HEK293 (cell line): ENCODE data around the gene PGC.

Experiments
- CTCF ChIA-PET: fragments of 350-600 bp; formaldehyde crosslinking; extraction: SDS; loops from one replicate; lab custom pipeline; 2021; ENCODE audit warnings: antibody characterized with exemption; lab: Yijun Ruan, JAX
- POLR2A ChIA-PET: fragments of 300-600 bp; formaldehyde crosslinking; extraction: SDS; loops from one replicate; lab custom pipeline; 2020; ENCODE audit warnings: antibody characterized with exemption, inconsistent platforms; lab: Yijun Ruan, JAX
- H3K27ac ChIP-seq: fragments of 200-500 bp; sonication (Bioruptor generic); 2 replicates; pipeline ENCODE4 v1.5.1; 2014; ENCODE audit warnings: low read depth, low read length, control low read depth, inconsistent platforms; ENCODE audit errors: extremely low read depth
- H3K36me3 ChIP-seq, 2 experiments: fragments of 200-500 bp in 1 of 2; sonication (Bioruptor generic) in 1 of 2; 1 replicate in 1 of 2; 2 replicates in 1 of 2; pipeline ENCODE4 v1.5.1; 2014 to 2017; ENCODE audit warnings: inconsistent platforms in 2 of 2, low read length in 2 of 2; ENCODE audit not compliant: control insufficient read depth in 2 of 2, insufficient read depth in 1 of 2
- H3K4me1 ChIP-seq: fragments of 200-500 bp; sonication (Bioruptor generic); 2 replicates; pipeline ENCODE4 v1.5.1; 2014; ENCODE audit warnings: mild to moderate bottlenecking, low read length, inconsistent platforms; ENCODE audit not compliant: control insufficient read depth, insufficient read depth
- H3K4me3 ChIP-seq: 2 replicates; pipeline ENCODE4 v1.5.1; 2011; ENCODE audit warnings: low read depth, mild to moderate bottlenecking, control low read depth, low read length, moderate library complexity
- H3K9me3 ChIP-seq: fragments of 200-500 bp; sonication (Bioruptor generic); 2 replicates; pipeline ENCODE4 v1.5.1; 2014; ENCODE audit warnings: low read depth, low read length, inconsistent platforms; ENCODE audit not compliant: control insufficient read depth, insufficient read depth
- BCL6B ChIP-seq: fragments of 450-650 bp; formaldehyde crosslinking; IDR thresholded peaks from 2 replicates; pipeline ENCODE4 v1.5.1; 2017; ENCODE audit warnings: missing biosample characterization, missing genetic modification characterization
- EGR2 ChIP-seq: fragments of 450-650 bp; formaldehyde crosslinking; IDR thresholded peaks from 2 replicates; pipeline ENCODE4 v1.5.1; 2016; ENCODE audit warnings: low read depth, missing biosample characterization, missing genetic modification characterization
- GLIS2 ChIP-seq: fragments of 450-650 bp; formaldehyde crosslinking; IDR thresholded peaks from 2 replicates; pipeline ENCODE4 v1.5.1; 2016; ENCODE audit warnings: missing biosample characterization, missing genetic modification characterization
- KLF8 ChIP-seq: fragments of 450-650 bp; formaldehyde crosslinking; IDR thresholded peaks from 2 replicates; pipeline ENCODE4 v1.5.1; 2016; ENCODE audit warnings: missing biosample characterization, missing genetic modification characterization
- SCRT1 ChIP-seq: fragments of 450-650 bp; formaldehyde crosslinking; IDR thresholded peaks from 2 replicates; pipeline ENCODE4 v1.5.1; 2016; ENCODE audit warnings: missing biosample characterization, missing genetic modification characterization, borderline replicate concordance
- ZBTB1 ChIP-seq: fragments of 450-650 bp; formaldehyde crosslinking; IDR thresholded peaks from 2 replicates; pipeline ENCODE4 v1.5.1; 2016; ENCODE audit warnings: missing biosample characterization, missing genetic modification characterization
- ZBTB48 ChIP-seq: fragments of 450-650 bp; formaldehyde crosslinking; IDR thresholded peaks from 2 replicates; pipeline ENCODE4 v1.5.1; 2016; ENCODE audit warnings: missing biosample characterization, missing genetic modification characterization
- ZBTB49 ChIP-seq: fragments of 450-650 bp; formaldehyde crosslinking; IDR thresholded peaks from 2 replicates; pipeline ENCODE4 v1.5.1; 2016; ENCODE audit warnings: missing biosample characterization, missing genetic modification characterization, low read depth
- ZFHX2 ChIP-seq: fragments of 450-650 bp; formaldehyde crosslinking; conservative IDR thresholded peaks from 2 replicates; pipeline ENCODE4 v1.5.1; 2016; ENCODE audit warnings: missing biosample characterization, missing genetic modification characterization
- ZNF10 ChIP-seq: fragments of 450-650 bp; formaldehyde crosslinking; IDR thresholded peaks from 2 replicates; pipeline ENCODE4 v1.5.1; 2017; ENCODE audit warnings: missing biosample characterization, missing genetic modification characterization
- ZNF335 ChIP-seq: fragments of 450-650 bp; formaldehyde crosslinking; conservative IDR thresholded peaks from 2 replicates; pipeline ENCODE4 v1.5.1; 2016; ENCODE audit warnings: missing biosample characterization, missing genetic modification characterization
- ZNF398 ChIP-seq: fragments of 450-650 bp; formaldehyde crosslinking; IDR thresholded peaks from 2 replicates; pipeline ENCODE4 v1.5.1; 2017; ENCODE audit warnings: missing biosample characterization, missing genetic modification characterization
- ZNF555 ChIP-seq: fragments of 450-650 bp; formaldehyde crosslinking; conservative IDR thresholded peaks from 2 replicates; pipeline ENCODE4 v1.5.1; 2017; ENCODE audit warnings: missing biosample characterization, mild to moderate bottlenecking, missing genetic modification characterization, inconsistent platforms
- ZNF701 ChIP-seq: fragments of 450-650 bp; formaldehyde crosslinking; IDR thresholded peaks from 2 replicates; pipeline ENCODE4 v1.5.1; 2016; ENCODE audit warnings: missing biosample characterization, missing genetic modification characterization
- ZNF768 ChIP-seq: fragments of 450-650 bp; formaldehyde crosslinking; IDR thresholded peaks from 2 replicates; pipeline ENCODE4 v1.5.1; 2018; ENCODE audit warnings: missing biosample characterization, mild to moderate bottlenecking, missing genetic modification characterization
- ZSCAN4 ChIP-seq: fragments of 450-650 bp; formaldehyde crosslinking; IDR thresholded peaks from 2 replicates; pipeline ENCODE4 v1.5.1; 2017; ENCODE audit warnings: missing biosample characterization, missing genetic modification characterization
- TF ChIP-seq, protein P1 (sequence below): fragments of 450-650 bp; formaldehyde crosslinking; IDR thresholded peaks from 2 replicates; pipeline ENCODE4 v1.5.1; 2016; ENCODE audit warnings: missing biosample characterization, missing genetic modification characterization

PGC gene

GRCh38 chr6:41695825-41696224, 51.4 kb downstream of the PGC start (continued):
- no peak for TF ChIP-seq ZSCAN4 (tag by site-specific recombination)

DNA sequence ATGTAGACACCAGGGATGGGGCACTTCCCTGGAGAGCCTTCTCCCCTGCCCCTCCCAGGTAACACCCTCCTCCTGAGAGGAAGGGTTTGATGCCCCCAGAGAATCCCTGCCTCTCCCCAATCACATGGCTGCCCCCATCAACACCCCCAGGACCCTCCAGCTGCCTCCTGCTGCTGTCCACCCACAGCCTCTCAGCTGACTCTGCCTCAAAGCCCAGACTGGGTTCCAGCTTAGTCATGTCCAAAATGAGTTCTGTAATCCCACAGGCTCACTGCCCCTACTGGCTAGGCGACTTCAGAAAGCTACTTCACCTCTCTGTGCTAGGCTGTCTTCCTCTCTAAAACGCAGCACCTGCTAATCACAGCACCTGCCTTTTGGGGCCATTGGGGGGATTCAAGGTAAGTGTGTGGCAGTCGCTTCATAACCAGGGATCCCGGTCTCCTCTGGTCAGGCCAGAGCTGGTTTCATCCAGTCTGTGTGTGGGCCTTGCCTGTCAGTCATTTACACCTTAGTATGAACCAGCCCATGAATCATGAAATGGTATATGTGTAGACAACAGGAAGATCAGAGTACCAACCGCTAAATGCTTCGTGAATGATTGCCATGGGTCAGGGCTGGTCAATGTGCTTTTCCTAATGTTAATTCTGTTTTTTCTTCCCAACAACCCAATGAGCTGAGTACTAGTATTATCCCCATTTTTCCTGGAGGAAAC, 52.2 kb downstream of the PGC start:
- H3K36me3 ChIP-seq: no peaks in the 10 kb centered on the region
- no peak overlapping the region for H3K27ac ChIP-seq
- H3K4me1 ChIP-seq: no peaks in the 10 kb centered on the region
- ChIA-PET CTCF (interaction anchor here (0.6 to 4.9 kb wide), 8 partner anchors 10 to 1772 kb away, joined by 3 to 37 read pairs (median 4); no protein-coding TSS in a partner anchor), POLR2A (interaction anchor here (1.8 kb wide), 1 partner anchor 8 kb away, joined by 4 read pairs; no protein-coding TSS in a partner anchor)
- H3K9me3 ChIP-seq: no peaks in the 10 kb centered on the region
- H3K4me3 ChIP-seq: no peak overlapping the region
- TF ChIP-seq ZFHX2 (tag by site-specific recombination): peak; percentile 82
- no peak for TF ChIP-seq ZNF398 (tag by site-specific recombination)
- no peak for TF ChIP-seq ZNF701 (tag by site-specific recombination)
- no peak for TF ChIP-seq ZBTB1 (tag by site-specific recombination)
- TF ChIP-seq, protein P1, sequence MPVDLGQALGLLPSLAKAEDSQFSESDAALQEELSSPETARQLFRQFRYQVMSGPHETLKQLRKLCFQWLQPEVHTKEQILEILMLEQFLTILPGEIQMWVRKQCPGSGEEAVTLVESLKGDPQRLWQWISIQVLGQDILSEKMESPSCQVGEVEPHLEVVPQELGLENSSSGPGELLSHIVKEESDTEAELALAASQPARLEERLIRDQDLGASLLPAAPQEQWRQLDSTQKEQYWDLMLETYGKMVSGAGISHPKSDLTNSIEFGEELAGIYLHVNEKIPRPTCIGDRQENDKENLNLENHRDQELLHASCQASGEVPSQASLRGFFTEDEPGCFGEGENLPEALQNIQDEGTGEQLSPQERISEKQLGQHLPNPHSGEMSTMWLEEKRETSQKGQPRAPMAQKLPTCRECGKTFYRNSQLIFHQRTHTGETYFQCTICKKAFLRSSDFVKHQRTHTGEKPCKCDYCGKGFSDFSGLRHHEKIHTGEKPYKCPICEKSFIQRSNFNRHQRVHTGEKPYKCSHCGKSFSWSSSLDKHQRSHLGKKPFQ: no peak
- no peak for TF ChIP-seq SCRT1 (tag by site-specific recombination)
- TF ChIP-seq EGR2: peak; percentile 81
- TF ChIP-seq ZNF335: no peak
- peak; percentile 40; the same call in 1 of the 2 replicates for TF ChIP-seq GLIS2

GRCh38 chr6:41693281-41694240, 53.6 kb downstream of the PGC start:
- no peak overlapping the region for H3K27ac ChIP-seq
- H3K4me1 ChIP-seq: no peaks in the 10 kb centered on the region
- CTCF ChIA-PET: interaction anchor here (0.5 to 4.9 kb wide), 9 partner anchors 9 to 378 kb away, joined by 3 to 37 read pairs (median 3); no protein-coding TSS in a partner anchor
- 0 out of 2 replicates have a peak, but pooled peaks have one; percentile 28 for TF ChIP-seq ZNF10 (tag by site-specific recombination)
- TF ChIP-seq ZNF555: no peak
- no peak overlapping the region for H3K4me3 ChIP-seq
- POLR2A ChIA-PET: no interaction called here
- no peaks in the 10 kb centered on the region for H3K9me3 ChIP-seq
- no peaks in the 10 kb centered on the region for H3K36me3 ChIP-seq

DNA sequence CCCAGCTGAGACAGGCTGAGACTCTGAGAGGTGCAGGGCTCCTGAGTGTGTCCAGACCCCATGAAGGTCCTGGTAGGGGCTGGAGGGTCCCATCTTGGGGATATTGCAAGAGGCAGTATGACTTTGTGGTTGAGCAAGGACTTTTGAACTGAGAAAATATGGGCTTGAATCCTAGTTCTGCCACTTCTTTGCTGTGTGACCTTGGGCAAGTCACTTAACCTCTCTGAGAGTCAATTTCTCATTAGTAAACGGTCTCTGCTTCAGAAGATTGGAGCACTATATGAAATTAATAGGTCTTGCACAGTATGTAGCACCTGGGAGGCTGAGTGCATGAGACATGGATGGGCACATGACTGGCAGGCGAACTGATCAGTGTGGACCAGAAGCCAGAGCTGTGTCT, 54.5 kb downstream of the PGC start:
- H3K4me3 ChIP-seq: no peak overlapping the region
- H3K9me3 ChIP-seq: no peaks in the 10 kb centered on the region
- no peaks in the 10 kb centered on the region for H3K36me3 ChIP-seq
- POLR2A ChIA-PET: interaction anchor here (0.6 kb wide), 1 partner anchor 9 kb away, joined by 4 read pairs; no protein-coding TSS in a partner anchor
- H3K4me1 ChIP-seq: no peaks in the 10 kb centered on the region
- TF ChIP-seq BCL6B (tag by site-specific recombination) (no peak), KLF8 (no peak), ZBTB49 (tag by site-specific recombination) (no peak), ZBTB48 (no peak), ZNF768 (tag by site-specific recombination) (peak; percentile 77)
- CTCF ChIA-PET: interaction anchor here (0.9 to 3.7 kb wide), 7 partner anchors 11 to 373 kb away, joined by 3 to 19 read pairs (median 6); no protein-coding TSS in a partner anchor
- no peak overlapping the region for H3K27ac ChIP-seq
